ENCODE measurements around the gene FAM170B.

GRCh38 chr10:49162063-49162462 lies 28.2 kb upstream of the FAM170B start:
- TF ChIP-seq EZH2phosphoT487 (IDR thresholded peaks at IDR 0.05; ENCODE audit: borderline replicate concordance, low read length) (no peak), CTCF (IDR thresholded peaks at IDR 0.05; ENCODE audit: low read depth, low read length, poor library complexity, severe bottlenecking) (no peak)
